Activated CD8-positive, alpha-beta T cell treated with anti-CD3 and anti-CD28 coated beads, Interleukin-2, amount 10 ng/mL, durations not matched to agents 7 days and 5 days (primary cell): ENCODE data around the gene DCDC2. TPM values are rescaled to one million over a fixed set of nuclear protein-coding genes. Genes with fewer than 3 reads are reported as not detected.
"Not testable (repeated sequence)": the region's sequence is repeated elsewhere in the genome, so short reads cannot be mapped to it uniquely, and the experiment has no call there.

Experiments
- ATAC-seq: fragments of 150-1000 bp; cut with Tn5 transposase; one replicate; pipeline ENCODE4 v1.10.0; 2021; ENCODE audit warnings: moderate library complexity
- CTCF ChIA-PET: fragments of 350-600 bp; sonication (Branson Sonifier 250); formaldehyde crosslinking; loops from one replicate; lab custom pipeline; 2021; ENCODE audit warnings: antibody characterized with exemption; lab: Charles Lee
- POLR2A ChIA-PET: fragments of 350-600 bp; sonication (Branson Sonifier 250); formaldehyde crosslinking; loops from one replicate; lab custom pipeline; 2021; ENCODE audit warnings: antibody characterized with exemption; lab: Charles Lee
- DNase-seq: peaks from one replicate; pipeline ENCODE4 v3.0.0-alpha.2; 2020
- H3K27ac Mint-ChIP-seq: one replicate; pipeline ENCODE4 v1.8.0; 2021; ENCODE audit warnings: mild to moderate bottlenecking, mixed read lengths
- H3K27me3 Mint-ChIP-seq: one replicate; pipeline ENCODE4 v1.8.0; 2021; ENCODE audit warnings: low read depth, mixed read lengths
- H3K36me3 Mint-ChIP-seq: one replicate; pipeline ENCODE4 v1.8.0; 2021; ENCODE audit warnings: low read depth, mixed read lengths
- H3K4me1 Mint-ChIP-seq: one replicate; pipeline ENCODE4 v1.8.0; 2021; ENCODE audit warnings: low read depth, mixed read lengths
- H3K4me3 Mint-ChIP-seq: one replicate; pipeline ENCODE4 v1.8.0; 2021; ENCODE audit warnings: mild to moderate bottlenecking, mixed read lengths
- H3K9me3 Mint-ChIP-seq: one replicate; pipeline ENCODE4 v1.8.0; 2022; ENCODE audit warnings: mixed read lengths; ENCODE audit not compliant: insufficient read depth
- total RNA-seq, 2 experiments: library from RNA; stranded (reverse); gene quantifications; one replicate each; pipeline ENCODE4 v1.2.3, GENCODE V29; 2021

The DCDC2 gene
- total RNA-seq, 2 experiments from 2014 or later, result not detected

DNA sequence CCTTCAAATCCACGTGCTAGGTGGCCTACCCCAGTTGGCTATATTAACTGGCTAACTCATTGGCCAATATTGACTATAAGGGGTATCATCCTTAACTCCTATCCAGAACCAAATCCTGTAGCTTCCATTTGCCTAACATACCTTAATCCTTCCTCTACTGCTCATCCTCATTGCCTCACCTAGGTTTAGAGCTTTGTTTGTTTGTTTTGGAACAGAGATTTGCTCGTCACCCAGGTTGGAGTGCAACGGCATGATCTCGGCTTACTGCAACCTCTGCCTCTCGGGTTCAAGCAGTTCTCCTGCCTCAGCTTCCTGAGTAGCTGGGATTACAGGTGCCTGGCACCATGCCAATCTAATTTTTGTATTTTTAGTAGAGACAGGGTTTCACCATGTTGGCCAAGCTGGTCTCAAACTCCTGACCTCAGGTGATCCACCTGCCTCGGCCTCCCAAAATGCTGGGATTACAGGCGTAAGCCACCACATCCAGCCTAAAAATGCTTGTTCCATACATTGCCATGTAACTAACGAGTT lies 7.3 kb upstream of the DCDC2 start:
- not testable (repeated sequence) for H3K27ac Mint-ChIP-seq, ATAC-seq, H3K4me1 Mint-ChIP-seq, H3K36me3 Mint-ChIP-seq, H3K9me3 Mint-ChIP-seq, DNase-seq, H3K4me3 Mint-ChIP-seq
- ChIA-PET CTCF (interaction anchor here (0.6 kb wide), 1 partner anchor 82 kb away, joined by 4 read pairs; no protein-coding TSS in a partner anchor), POLR2A (interaction anchor here (0.8 kb wide), 1 partner anchor 1871 kb away, joined by 3 read pairs; no protein-coding TSS in a partner anchor)
- H3K27me3 Mint-ChIP-seq, result peaks cover 29% of the 10 kb centered on the region

DNA sequence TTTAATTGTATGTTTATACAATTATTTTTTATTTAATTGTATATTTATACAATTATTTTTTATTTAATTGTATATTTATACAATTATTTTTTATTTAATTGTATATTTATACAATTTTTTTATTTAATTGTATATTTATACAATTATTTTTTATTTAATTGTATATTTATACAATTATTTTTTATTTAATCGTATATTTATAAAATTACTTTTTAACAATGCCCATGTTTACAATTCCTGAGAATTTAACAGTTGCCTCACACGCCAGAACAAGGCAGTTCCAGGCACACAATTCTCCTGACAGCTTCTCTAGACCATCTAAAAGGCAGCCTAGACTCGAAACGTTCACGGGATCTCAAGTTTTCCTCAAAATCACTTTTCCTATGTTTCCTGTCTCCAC lies 4.5 kb upstream of the DCDC2 start:
- H3K9me3 Mint-ChIP-seq, H3K4me3 Mint-ChIP-seq, H3K36me3 Mint-ChIP-seq, DNase-seq, POLR2A ChIA-PET, H3K27ac Mint-ChIP-seq, ATAC-seq: not testable (repeated sequence)
- H3K4me1 Mint-ChIP-seq, result peaks cover 20% of the 10 kb centered on the region
- H3K27me3 Mint-ChIP-seq, result peaks cover 36% of the 10 kb centered on the region
- CTCF ChIA-PET, result interaction anchor here (2.2 kb wide), 1 partner anchor 79 kb away, joined by 10 read pairs; no protein-coding TSS in a partner anchor

DNA sequence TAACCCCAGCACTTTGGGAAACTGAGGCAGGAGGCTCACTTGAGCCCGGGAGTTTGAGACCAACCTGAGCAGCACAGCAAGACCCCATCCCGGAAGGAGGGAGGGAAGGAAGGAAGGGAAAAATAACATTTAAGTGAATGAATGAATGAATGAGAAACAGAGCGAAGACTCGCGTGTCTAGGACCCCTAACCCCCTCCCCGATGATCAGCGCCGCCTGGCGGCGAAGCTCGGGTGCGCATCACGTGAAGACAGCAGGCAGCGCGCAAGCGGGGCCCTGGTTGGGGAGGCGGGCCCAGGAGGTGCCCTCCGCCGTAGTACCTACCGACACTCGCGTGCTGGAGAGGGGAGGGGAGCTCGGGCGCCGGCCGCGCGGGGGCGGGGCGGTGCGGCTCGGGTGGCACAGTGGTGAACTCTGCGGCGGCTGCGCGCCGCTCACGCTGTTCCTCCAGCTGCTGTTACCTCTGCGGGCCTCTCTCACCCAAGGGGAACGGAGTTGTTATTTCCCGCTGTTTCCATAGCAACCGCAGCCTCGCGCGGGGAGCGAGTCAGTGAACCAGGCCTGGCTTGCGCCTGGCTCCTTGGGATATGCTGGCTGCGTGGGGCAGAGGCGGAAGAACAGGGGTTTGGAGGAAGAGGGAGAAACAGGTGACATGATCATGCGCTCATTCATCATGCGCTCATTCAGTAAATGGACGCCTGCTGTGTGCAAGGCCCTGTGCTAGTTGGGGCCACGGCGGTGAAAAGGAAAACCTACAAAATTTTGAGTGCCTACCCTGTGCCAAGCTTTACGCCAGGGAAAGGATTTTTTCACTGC lies 2.0 kb upstream of the DCDC2 start:
- POLR2A ChIA-PET, result interaction anchor here (0.5 kb wide), 1 partner anchor 919 kb away, joined by 3 read pairs; the partner anchor contains the start of gene CARMIL1
- CTCF ChIA-PET, result interaction anchor here (0.6 to 1.7 kb wide), 10 partner anchors 9 to 254 kb away, joined by 3 to 10 read pairs (median 3); partner anchors contain the start of genes ALDH5A1 and MRS2
- H3K9me3 Mint-ChIP-seq, result no peaks in the 10 kb centered on the region
- H3K27me3 Mint-ChIP-seq, result peaks cover 44% of the 10 kb centered on the region
- DNase-seq (peak; percentile 87), ATAC-seq (peak; percentile 91)
- no peaks in the 10 kb centered on the region for H3K36me3 Mint-ChIP-seq
- peak overlapping the region; percentile 59 for H3K4me3 Mint-ChIP-seq
- peaks cover 21% of the 10 kb centered on the region for H3K4me1 Mint-ChIP-seq
- H3K27ac Mint-ChIP-seq, result no peak overlapping the region

DNA sequence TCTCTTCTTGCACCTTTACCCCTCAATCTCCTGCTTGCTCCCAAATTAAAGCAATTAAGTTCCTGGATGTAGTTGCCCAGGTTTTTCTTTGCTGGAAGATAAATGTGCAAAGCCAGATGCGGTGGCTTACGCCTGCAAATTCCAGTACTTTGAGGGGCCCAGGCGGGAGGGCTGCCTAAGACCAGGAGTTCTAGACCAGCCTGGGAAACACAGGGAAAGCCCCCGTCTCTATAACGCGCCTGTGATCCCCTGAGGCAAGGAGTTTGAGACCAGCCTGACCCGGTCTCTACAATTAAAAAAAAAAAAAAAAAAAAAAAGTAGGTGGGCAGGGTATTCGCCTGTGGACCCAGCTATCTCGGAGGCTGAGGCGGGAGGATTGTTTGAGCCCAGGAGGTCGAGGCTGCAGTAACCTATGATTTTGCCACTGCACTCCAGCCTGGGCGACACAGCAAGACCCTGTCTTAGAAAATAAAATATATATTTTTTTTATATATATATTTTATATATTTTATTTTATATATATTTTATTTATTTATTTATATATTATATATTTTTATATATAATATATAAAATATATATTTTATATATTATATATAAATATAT lies 461 bp upstream of the DCDC2 start:
- Mint-ChIP-seq H3K36me3 (no peaks in the 10 kb centered on the region), H3K4me3 (peak overlapping the region; percentile 53), H3K27ac (no peak overlapping the region), H3K9me3 (no peaks in the 10 kb centered on the region), H3K4me1 (peaks cover 21% of the 10 kb centered on the region), H3K27me3 (peaks cover 46% of the 10 kb centered on the region)
- ChIA-PET CTCF (interaction anchor here (1.6 kb wide), 1 partner anchor 75 kb away, joined by 9 read pairs; no protein-coding TSS in a partner anchor), POLR2A (no interaction called here)
- DNase-seq (no peak), ATAC-seq (no peak)

DNA sequence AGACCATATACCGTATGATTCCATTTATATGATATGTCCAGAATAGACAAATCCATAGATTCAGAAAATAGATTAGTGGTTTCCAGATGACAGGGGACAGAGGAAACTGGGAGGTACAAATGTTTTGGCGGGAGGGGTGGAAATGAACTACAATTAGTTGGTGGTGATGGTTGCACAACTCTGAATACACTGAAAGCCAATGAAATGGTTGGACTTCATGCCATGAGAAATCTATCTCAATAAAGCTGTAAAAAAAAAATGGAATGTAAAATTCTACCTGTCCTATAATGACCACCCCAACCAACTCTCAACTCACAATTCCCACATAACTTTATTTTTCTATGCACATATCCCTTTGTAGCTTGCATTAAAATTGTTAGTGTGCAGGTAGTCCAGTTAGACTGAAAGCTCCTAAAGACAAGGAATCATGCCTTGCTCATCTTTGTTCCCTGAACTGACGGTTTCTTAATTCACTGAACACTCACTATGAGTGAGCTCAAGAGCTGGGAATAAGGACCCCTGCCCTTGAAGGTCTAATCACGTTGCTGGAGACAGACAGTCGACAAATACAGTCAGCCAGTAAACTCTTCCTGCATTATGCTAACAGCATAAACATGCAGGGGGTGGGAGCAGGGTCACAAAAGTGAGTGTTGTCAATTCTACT lies 1.4 kb downstream of the DCDC2 start:
- no peak overlapping the region for H3K27ac Mint-ChIP-seq
- H3K4me1 Mint-ChIP-seq, result peaks cover 21% of the 10 kb centered on the region
- ATAC-seq (no peak), DNase-seq (no peak)
- peaks cover 48% of the 10 kb centered on the region for H3K27me3 Mint-ChIP-seq
- no peaks in the 10 kb centered on the region for H3K9me3 Mint-ChIP-seq
- no peaks in the 10 kb centered on the region for H3K36me3 Mint-ChIP-seq
- POLR2A ChIA-PET, result no interaction called here
- no peak overlapping the region for H3K4me3 Mint-ChIP-seq
- CTCF ChIA-PET, result interaction anchor here (1.3 kb wide), 1 partner anchor 73 kb away, joined by 3 read pairs; no protein-coding TSS in a partner anchor

DNA sequence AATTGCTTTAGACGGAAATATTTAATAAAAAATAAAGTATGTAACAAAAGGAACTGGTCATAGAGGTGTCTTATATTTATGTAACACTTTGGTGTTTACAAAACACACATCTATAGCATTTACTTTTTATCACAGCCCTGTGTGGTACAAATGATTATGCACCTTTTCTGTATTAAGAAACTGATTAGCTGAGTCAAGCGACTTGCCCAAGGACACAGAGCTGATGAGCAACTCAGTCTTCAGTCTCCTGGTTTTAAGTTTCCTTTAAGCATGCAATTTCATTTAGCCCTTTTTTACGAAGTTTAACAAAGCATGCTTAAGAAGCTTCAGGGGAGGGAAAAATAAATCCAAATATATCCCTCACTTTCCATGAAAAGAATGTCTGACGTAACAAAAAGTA lies 2.5 kb downstream of the DCDC2 start:
- ATAC-seq, result no peak
- CTCF ChIA-PET, result interaction anchor here (1.3 kb wide), 1 partner anchor 72 kb away, joined by 3 read pairs; no protein-coding TSS in a partner anchor

DNA sequence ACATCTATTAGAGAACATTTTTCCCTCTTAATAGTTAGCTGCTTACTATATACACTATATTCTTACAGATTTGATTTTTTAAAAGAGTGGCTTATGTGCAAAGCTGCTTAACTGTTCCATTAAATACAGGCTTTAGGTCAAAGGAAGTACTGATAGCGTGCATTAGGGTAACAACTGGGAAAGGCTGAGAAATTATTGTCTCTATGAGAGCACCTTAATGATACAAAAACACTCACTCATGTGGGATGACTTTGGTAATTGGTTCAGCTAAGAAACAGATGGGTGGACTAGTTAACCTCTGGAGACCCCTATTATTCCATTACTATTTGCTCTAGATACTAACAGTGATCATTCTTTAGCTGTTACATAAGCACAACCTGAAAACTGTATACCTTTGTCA lies 4.0 kb downstream of the DCDC2 start:
- Mint-ChIP-seq H3K27me3 (peaks cover 50% of the 10 kb centered on the region), H3K27ac (no peak overlapping the region), H3K4me1 (peaks cover 10% of the 10 kb centered on the region), H3K4me3 (no peak overlapping the region), H3K36me3 (no peaks in the 10 kb centered on the region), H3K9me3 (no peaks in the 10 kb centered on the region)
- POLR2A ChIA-PET, result no interaction called here
- CTCF ChIA-PET, result interaction anchor here (1.7 kb wide), 1 partner anchor 70 kb away, joined by 11 read pairs; no protein-coding TSS in a partner anchor
- no peak for DNase-seq
- no peak for ATAC-seq

More for the DNA sequence above, 2.5 kb downstream of the DCDC2 start:
- DNase-seq, result no peak
- POLR2A ChIA-PET, result no interaction called here
- Mint-ChIP-seq H3K36me3 (no peaks in the 10 kb centered on the region), H3K4me1 (peaks cover 17% of the 10 kb centered on the region), H3K27me3 (peaks cover 46% of the 10 kb centered on the region), H3K27ac (no peak overlapping the region), H3K4me3 (no peak overlapping the region), H3K9me3 (no peaks in the 10 kb centered on the region)

DNA sequence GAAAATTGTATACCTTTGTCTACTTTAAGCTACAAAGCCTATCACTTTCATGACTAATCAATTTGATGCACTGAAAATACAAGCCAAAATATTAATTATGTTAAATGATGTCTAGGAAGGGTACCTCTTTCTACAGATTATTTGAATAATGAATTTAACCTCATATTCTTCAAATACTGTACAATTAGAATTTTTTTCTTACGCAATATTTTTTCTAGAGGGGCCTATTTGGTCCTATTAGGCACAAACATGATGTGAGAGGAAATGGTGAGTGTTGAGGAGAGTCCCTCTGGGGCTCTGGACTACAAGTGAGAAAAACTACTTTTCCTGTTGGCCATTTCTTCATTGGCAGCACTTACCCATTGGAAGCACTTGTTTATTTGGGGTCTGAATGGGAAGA lies 5.4 kb downstream of the DCDC2 start:
- ChIA-PET POLR2A (no interaction called here), CTCF (interaction anchor here (0.8 kb wide), 1 partner anchor 8 kb away, joined by 3 read pairs; no protein-coding TSS in a partner anchor)
- Mint-ChIP-seq H3K9me3 (no peaks in the 10 kb centered on the region), H3K4me3 (no peak overlapping the region), H3K4me1 (peaks cover 1% of the 10 kb centered on the region), H3K27ac (no peak overlapping the region), H3K27me3 (peaks cover 49% of the 10 kb centered on the region), H3K36me3 (no peaks in the 10 kb centered on the region)
- no peak for ATAC-seq
- DNase-seq, result no peak

DNA sequence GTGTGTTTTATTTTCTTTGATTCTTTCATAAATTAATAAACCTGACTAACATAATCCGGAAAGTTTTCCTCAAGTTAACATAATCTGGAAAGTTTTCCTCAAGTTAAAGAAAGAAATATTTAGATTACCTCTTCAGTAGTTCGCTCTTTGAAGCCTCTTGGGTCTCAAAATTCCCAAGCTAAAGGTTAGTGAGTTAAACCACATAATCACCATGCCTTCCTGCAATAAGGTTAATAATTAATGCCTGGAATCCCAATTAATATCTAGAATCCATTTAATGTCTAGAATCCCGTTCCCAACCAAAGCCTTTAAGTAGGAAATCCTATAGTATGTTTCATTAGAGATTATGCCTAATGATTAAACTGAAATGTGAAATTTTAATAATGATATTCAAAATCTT lies 12.9 kb downstream of the DCDC2 start:
- POLR2A ChIA-PET, result no interaction called here
- peaks cover 33% of the 10 kb centered on the region for H3K27me3 Mint-ChIP-seq

DNA sequence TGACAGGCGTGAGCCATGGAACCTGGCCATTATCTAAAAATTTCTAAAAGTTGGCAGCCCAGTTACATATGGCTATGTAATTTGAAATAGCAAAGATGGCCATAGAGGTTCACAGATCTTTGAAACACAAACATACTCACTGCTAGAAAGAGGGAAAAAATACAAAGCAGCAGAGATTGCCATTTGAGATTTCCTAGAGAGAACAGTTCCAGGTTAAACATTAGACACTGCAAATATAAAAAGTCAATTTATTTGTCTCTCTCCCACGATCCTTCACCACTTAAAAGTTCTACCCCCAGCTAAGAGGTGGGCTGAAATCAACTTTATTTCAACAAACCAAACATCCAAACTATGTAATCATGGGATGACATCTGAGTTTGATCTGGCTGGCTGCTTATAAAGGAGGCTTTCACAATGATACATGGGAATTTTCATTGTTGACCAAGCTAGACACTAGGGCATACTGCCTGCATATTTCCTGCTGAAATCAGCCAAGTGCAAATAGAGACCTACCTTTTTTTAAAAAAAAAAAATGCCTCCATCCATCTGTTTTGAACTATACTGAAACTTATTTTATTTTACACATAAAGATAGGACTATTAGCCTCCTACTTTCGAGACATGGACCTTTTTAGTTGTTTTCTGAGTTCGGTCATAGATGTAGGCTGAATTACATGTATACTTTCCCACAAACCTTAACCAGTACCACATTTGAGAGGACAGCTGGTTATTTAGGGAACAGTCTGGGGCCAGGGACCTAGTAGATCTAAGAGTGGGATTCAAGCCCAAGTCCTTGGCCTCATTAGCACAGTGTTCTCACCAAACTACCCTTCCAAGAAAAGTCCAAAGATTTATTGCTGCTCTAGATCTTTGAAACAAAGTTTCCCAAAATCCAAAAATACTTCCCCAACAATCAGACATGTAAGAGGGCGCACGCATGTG lies 16.6 kb downstream of the DCDC2 start:
- ATAC-seq, result no peak
- H3K36me3 Mint-ChIP-seq, result no peaks in the 10 kb centered on the region
- H3K9me3 Mint-ChIP-seq, result no peaks in the 10 kb centered on the region
- POLR2A ChIA-PET, result no interaction called here
- CTCF ChIA-PET, result no interaction called here
- DNase-seq, result no peak
- no peak overlapping the region for H3K4me3 Mint-ChIP-seq
- no peak overlapping the region for H3K27ac Mint-ChIP-seq
- H3K4me1 Mint-ChIP-seq, result no peaks in the 10 kb centered on the region
- H3K27me3 Mint-ChIP-seq, result peaks cover 15% of the 10 kb centered on the region

More for the DNA sequence above, 12.9 kb downstream of the DCDC2 start:
- H3K36me3 Mint-ChIP-seq, result no peaks in the 10 kb centered on the region
- H3K4me1 Mint-ChIP-seq, result no peaks in the 10 kb centered on the region
- H3K27ac Mint-ChIP-seq, result no peak overlapping the region
- CTCF ChIA-PET, result interaction anchor here (1.3 kb wide), 1 partner anchor 8 kb away, joined by 3 read pairs; no protein-coding TSS in a partner anchor
- DNase-seq, result no peak
- ATAC-seq, result no peak
- no peaks in the 10 kb centered on the region for H3K9me3 Mint-ChIP-seq
- no peak overlapping the region for H3K4me3 Mint-ChIP-seq
